ENCODE measurements around the gene SDHB. TPM values are rescaled to one million over a fixed set of nuclear protein-coding genes. Genes with fewer than 3 reads are reported as not detected.

Gene SDHB
- total and polyA plus RNA-seq, 9 of the 15 experiments (the other 6 are each of a cell fraction or from before 2014, with no cell fraction given) = 207 to 554 (median 365) TPM

DNA sequence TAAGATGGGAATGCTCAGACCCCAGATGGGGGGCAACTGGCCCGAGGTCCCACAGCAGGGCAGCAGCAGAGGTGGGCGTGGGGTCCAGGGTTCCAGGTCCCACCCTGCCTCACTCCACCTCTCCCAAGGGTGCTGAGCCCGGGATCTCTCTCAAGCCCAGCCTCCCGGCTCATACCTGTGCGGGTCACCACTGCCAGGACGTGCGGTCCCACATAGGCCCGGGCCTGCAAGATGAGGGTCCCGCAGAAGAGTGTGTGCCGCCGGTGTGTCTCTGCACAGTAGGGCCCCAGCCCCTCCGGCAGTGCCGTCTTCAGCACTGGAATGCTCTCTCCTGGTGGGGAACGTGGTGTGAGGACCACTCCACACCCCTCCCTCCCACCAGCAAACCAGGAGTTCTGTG, 57.0 kb downstream of the SDHB start:
- Histone ChIP-seq H3K4me2 (ENCODE audit: insufficient read depth, low read length) (no peak overlapping the region), H3K9me1 (ENCODE audit: control insufficient read depth, insufficient read depth, low read length) (no peaks in the 10 kb centered on the region), H3K4me3 (no peak overlapping the region), H3K27me3 (ENCODE audit: control insufficient read depth in 2 of 2, insufficient read depth in 2 of 2, low read length in 2 of 2) (no peaks in the 10 kb centered on the region), H3K9me3 (replicated peaks; ENCODE audit: control insufficient read depth, insufficient read depth, low read depth, low read length) (no peaks in the 10 kb centered on the region), H3K36me3 (ENCODE audit: control insufficient read depth, insufficient read depth, low read length) (peaks cover 11% of the 10 kb centered on the region; the same call in 1 of the 3 replicates), H3K79me2 (ENCODE audit: control insufficient read depth, insufficient read depth, low read length) (no peaks in the 10 kb centered on the region), H3K4me1 (replicated peaks in 1 of 2; ENCODE audit: control insufficient read depth in 2 of 2, insufficient read depth in 2 of 2, low read length in 2 of 2) (peaks cover 0 to 23% of the 10 kb centered on the region in 2 experiments; a peak in 1 of 5 replicates), H4K20me1 (replicated peaks; ENCODE audit: control insufficient read depth, insufficient read depth, low read length) (no peaks in the 10 kb centered on the region), H3K27ac (ENCODE audit: extremely low read depth, low read depth, low read length) (no peak overlapping the region), H3K9ac (ENCODE audit: insufficient read depth in 1 of 2, low read depth in 2 of 2, low read length in 2 of 2) (no peak overlapping the region), H2AFZ (ENCODE audit: low read depth, low read length) (no peak overlapping the region)
- intact Hi-C loops (cut with micrococcal nuclease) = no loop called here
- ChIA-PET CTCF (ENCODE audit: low intra/inter-chr PET ratio) (no interaction called here), POLR2A (interaction anchor here (0.6 kb wide), 1 partner anchor 42 kb away, joined by 3 read pairs; no protein-coding TSS in a partner anchor)
- no TSS peak for BruUV-seq (replicated peaks)
- no peak for DNase-seq (ENCODE audit: extremely low read depth in 1 of 4, low spot score in 3 of 4)
- 86% methylated on average over 14 of the region's 14 CpGs for WGBS (ENCODE audit: insufficient coverage, low coverage, missing lambda C conversion rate)
- no peak for FAIRE-seq
- no peak for ATAC-seq
- in situ Hi-C loops (cut with MboI) = no loop called here
- TF ChIP-seq USF2 (CRISPR knock-in tag; IDR thresholded peaks at IDR 0.05) = no peak
- no peak for TF ChIP-seq SAFB2 (IDR thresholded peaks at IDR 0.05; ENCODE audit: borderline replicate concordance, low read depth, low read length, severe bottlenecking)
- no peak for TF ChIP-seq PHF8 (IDR thresholded peaks at IDR 0.05; ENCODE audit: borderline replicate concordance, low read length)
- no peak for TF ChIP-seq MTF1 (CRISPR knock-in tag; IDR thresholded peaks at IDR 0.05; ENCODE audit: borderline replicate concordance)
- no peak for TF ChIP-seq POLR2H (tag; IDR thresholded peaks at IDR 0.05; ENCODE audit: low read depth)
- no peak for TF ChIP-seq ZNF143 (CRISPR knock-in tag; IDR thresholded peaks at IDR 0.05)
- no peak for TF ChIP-seq EP300 (IDR thresholded peaks at IDR 0.05; ENCODE audit: low read length)
- no peak for TF ChIP-seq CLOCK (CRISPR knock-in tag; IDR thresholded peaks at IDR 0.05; ENCODE audit: borderline replicate concordance)
- TF ChIP-seq NFATC3 (IDR thresholded peaks at IDR 0.05) = no peak
- TF ChIP-seq FOXJ3 (CRISPR knock-in tag; IDR thresholded peaks at IDR 0.05) = no peak
- TF ChIP-seq RREB1 (CRISPR knock-in tag; IDR thresholded peaks at IDR 0.05) = no peak
- no peak for TF ChIP-seq ZBED1 (IDR thresholded peaks at IDR 0.05)
